Adrenal gland (tissue), 12 donors: Measurements from ENCODE around the gene BRD1. TPM values are rescaled to one million over a fixed set of nuclear protein-coding genes. Genes with fewer than 3 reads are reported as not detected.
"Not testable (repeated sequence)": the region's sequence is repeated elsewhere in the genome, so short reads cannot be mapped to it uniquely, and the experiment has no call there.

Experiments used
- DNase-seq, 7 donors: peaks; one replicate each; pipeline ENCODE4 v3.0.0-alpha.2; 2019 to 2020
- H3K27ac ChIP-seq, 5 donors: fragments of 200-600 bp; sonication (generic) in 4 of 5; 1 replicate in 3 of 5; 2 replicates in 2 of 5; pipeline versions ENCODE4 v1.5.1 to v1.8.0; 2016 to 2020; ENCODE audit warnings: mild to moderate bottlenecking in 1 of 5
- H3K27me3 ChIP-seq: fragments of 200-600 bp; 2 replicates; pipeline ENCODE4 v1.8.0; 2021
- H3K36me3 ChIP-seq, 2 donors: fragments of 200-600 bp; replicated peaks in 1 of 2; 1 replicate in 1 of 2; 2 replicates in 1 of 2; pipeline versions ENCODE4 v1.5.1 to v1.8.0; 2018 to 2022
- H3K4me1 ChIP-seq, 2 donors: fragments of 200-600 bp; replicated peaks in 1 of 2; 1 replicate in 1 of 2; 2 replicates in 1 of 2; pipeline versions ENCODE4 v1.5.1 to v1.8.0; 2018 to 2021
- H3K4me3 ChIP-seq, 4 donors: fragments of 200-600 bp; sonication (generic) in 3 of 4; one replicate each; pipeline ENCODE4 v1.5.1; 2016 to 2018
- H3K9me3 ChIP-seq, 3 donors: fragments of 200-600 bp; sonication (generic) in 1 of 3; replicated peaks in 1 of 3; 1 replicate in 2 of 3; 2 replicates in 1 of 3; pipeline versions ENCODE4 v1.5.1 to v1.8.0; 2016 to 2021
- POLR2A ChIP-seq, 2 donors: fragments of 450-650 bp; IDR thresholded peaks; one replicate each; pipeline ENCODE4 v1.6.1; 2017; ENCODE audit warnings: antibody characterized with exemption in 2 of 2, mild to moderate bottlenecking in 2 of 2, moderate library complexity in 1 of 2
- WGBS, 4 donors: extraction: QIAGEN DNeasy Blood & Tissue Kit in 2 of 4; methylation state at CpG; one replicate each; pipeline versions ENCODE4 v1.1.5 to v1.1.7; 2013 to 2017; 5-methylcytosine and 5-hydroxymethylcytosine counted together
- intact Hi-C, 2 donors: fragments of 100-400 bp; cut with DNase I; formaldehyde crosslinking; loops; one replicate each; pipeline versions ENCODE4 v1.14.1 to v1.15.0; 2022 to 2023
- polyA plus RNA-seq, 3 donors: library from polyadenylated mRNA; stranded (reverse); fragments of 200-250 nt in 2 of 3; fragments of 350-450 nt in 1 of 3; fragmentation: Illumina TruSeq in 1 of 3; extraction: RNeasy Lipid Tissue Mini Kit (QIAGEN cat#74804) in 1 of 3; gene quantifications; one replicate each; pipeline ENCODE4 v1.2.3, GENCODE V29; 2013 to 2014
- total RNA-seq, 9 donors: library from RNA; depleted of rRNA in 4 of 9; stranded (reverse); fragments of >200 nt in 4 of 9; fragments of 120-200 nt in 1 of 9; fragmentation: NEBNext Ultra II Directional in 1 of 9; extraction: Animal tissue kit (Norgen Biotek cat#: 25700) in 1 of 9; gene quantifications; one replicate each; pipeline versions ENCODE4 v1.1.0 to v1.2.4, GENCODE V29; 2013 to 2023
- TF ChIP-seq, protein P1 (sequence below), 6 experiments: fragments of 450-650 bp in 4 of 6; fragments of 200-600 bp in 2 of 6; sonication (generic) in 1 of 6; IDR thresholded peaks; 1 replicate in 5 of 6; 2 replicates in 1 of 6; pipeline versions ENCODE4 v1.5.1 to v1.8.0; 2016 to 2021; ENCODE audit warnings: antibody characterized with exemption in 6 of 6, mild to moderate bottlenecking in 2 of 6, moderate library complexity in 1 of 6
- donor health status: healthy with polysubstance abuse.
- donor health status: Bipolar disorder and iron deficiency.
- donor health status: DM: yes; HTN: yes; CAD: no.
- donor health status: DM: no; HTN: no; CAD: no.
- donor health status: DM: no; HTN: no; CAD: no.
- donor health status: DM: yes; HTN: yes; CAD: no.

BRD1 gene
- total and polyA plus RNA-seq, 12 donors: 9.4 to 62.4 (median 26.6) TPM

DNA sequence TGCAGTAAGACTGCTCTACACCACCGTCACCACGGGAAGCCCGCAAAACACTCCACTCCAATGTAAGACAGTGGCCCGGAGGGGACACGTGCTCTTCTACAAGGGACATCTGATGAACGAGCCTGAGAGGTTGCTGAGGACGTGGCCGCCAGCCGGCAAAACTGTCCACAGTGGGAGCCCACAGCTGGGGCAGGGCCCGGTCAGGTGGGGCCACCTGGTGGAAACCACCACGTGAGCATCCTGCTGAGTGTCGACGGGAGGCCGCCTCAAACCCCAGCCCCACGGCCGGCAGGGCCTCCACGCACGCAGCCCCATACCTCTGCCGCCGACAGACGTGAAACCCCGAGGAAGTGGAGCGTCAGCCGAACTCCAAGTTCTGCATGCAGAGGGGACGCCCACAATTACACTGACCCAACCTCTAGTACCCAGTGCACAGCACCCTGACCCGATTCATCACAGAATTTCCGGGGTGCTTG, 42.6 kb downstream of the BRD1 start:
- H3K4me1 ChIP-seq: peaks cover 16 to 41% of the 10 kb centered on the region in 2 donors

DNA sequence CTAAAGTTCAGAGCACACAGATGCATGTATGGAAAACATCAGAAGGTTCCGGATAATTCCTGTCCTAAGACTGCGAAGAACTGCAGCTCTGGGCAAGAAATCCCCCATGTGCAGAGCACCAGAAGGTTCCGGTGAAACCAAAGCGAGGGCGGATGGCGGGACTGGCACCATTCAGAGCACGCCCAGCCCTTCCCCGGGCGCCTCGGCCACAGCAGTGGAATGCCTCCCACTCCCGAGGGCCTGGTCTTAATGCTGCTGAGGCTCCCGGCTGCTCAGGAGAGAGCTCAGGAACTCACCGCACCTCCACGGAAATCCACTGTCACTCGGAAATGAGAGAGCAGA, 43.1 kb downstream of the BRD1 start:
- Histone ChIP-seq H3K4me3 (no peak overlapping the region), H3K27me3 (no peaks in the 10 kb centered on the region), H3K36me3 (peaks cover 0 to 37% of the 10 kb centered on the region in 2 donors), H3K4me1 (peaks cover 13 to 41% of the 10 kb centered on the region in 2 donors), H3K27ac (no peak overlapping the region), H3K9me3 (no peaks in the 10 kb centered on the region)
- no peak for DNase-seq
- TF ChIP-seq POLR2A (IDR thresholded peaks at IDR 0.05): no peak
- TF ChIP-seq, protein P1, sequence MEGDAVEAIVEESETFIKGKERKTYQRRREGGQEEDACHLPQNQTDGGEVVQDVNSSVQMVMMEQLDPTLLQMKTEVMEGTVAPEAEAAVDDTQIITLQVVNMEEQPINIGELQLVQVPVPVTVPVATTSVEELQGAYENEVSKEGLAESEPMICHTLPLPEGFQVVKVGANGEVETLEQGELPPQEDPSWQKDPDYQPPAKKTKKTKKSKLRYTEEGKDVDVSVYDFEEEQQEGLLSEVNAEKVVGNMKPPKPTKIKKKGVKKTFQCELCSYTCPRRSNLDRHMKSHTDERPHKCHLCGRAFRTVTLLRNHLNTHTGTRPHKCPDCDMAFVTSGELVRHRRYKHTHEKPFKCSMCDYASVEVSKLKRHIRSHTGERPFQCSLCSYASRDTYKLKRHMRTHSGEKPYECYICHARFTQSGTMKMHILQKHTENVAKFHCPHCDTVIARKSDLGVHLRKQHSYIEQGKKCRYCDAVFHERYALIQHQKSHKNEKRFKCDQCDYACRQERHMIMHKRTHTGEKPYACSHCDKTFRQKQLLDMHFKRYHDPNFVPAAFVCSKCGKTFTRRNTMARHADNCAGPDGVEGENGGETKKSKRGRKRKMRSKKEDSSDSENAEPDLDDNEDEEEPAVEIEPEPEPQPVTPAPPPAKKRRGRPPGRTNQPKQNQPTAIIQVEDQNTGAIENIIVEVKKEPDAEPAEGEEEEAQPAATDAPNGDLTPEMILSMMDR (IDR thresholded peaks at IDR 0.05): no peak
- intact Hi-C loops: loop anchor here (10.0 kb wide), 1 partner anchor 130 kb away; the partner anchor contains the start of genes ALG12 (in 2 of the 2) and CRELD2 (in 2 of the 2)
- 88 to 95% (median 92%) methylated on average over 10 to 15 of the region's 15 CpGs for WGBS, 4 donors

More for the DNA sequence above, 42.6 kb downstream of the BRD1 start:
- Histone ChIP-seq H3K9me3 (no peaks in the 10 kb centered on the region), H3K4me3 (no peak overlapping the region), H3K27ac (peak overlapping the region in 1 of 5 donors; percentile 18), H3K27me3 (no peaks in the 10 kb centered on the region), H3K36me3 (peaks cover 0 to 37% of the 10 kb centered on the region in 2 donors)
- WGBS, 4 donors: 91 to 93% (median 92%) methylated on average over 6 to 27 of the region's 27 CpGs
- TF ChIP-seq POLR2A (IDR thresholded peaks at IDR 0.05): no peak
- TF ChIP-seq, protein P1 (IDR thresholded peaks at IDR 0.05): no peak
- DNase-seq: no peak
- intact Hi-C loops: loop anchor here (10.0 kb wide), 1 partner anchor 130 kb away; the partner anchor contains the start of genes ALG12 (in 2 of the 2) and CRELD2 (in 2 of the 2)

DNA sequence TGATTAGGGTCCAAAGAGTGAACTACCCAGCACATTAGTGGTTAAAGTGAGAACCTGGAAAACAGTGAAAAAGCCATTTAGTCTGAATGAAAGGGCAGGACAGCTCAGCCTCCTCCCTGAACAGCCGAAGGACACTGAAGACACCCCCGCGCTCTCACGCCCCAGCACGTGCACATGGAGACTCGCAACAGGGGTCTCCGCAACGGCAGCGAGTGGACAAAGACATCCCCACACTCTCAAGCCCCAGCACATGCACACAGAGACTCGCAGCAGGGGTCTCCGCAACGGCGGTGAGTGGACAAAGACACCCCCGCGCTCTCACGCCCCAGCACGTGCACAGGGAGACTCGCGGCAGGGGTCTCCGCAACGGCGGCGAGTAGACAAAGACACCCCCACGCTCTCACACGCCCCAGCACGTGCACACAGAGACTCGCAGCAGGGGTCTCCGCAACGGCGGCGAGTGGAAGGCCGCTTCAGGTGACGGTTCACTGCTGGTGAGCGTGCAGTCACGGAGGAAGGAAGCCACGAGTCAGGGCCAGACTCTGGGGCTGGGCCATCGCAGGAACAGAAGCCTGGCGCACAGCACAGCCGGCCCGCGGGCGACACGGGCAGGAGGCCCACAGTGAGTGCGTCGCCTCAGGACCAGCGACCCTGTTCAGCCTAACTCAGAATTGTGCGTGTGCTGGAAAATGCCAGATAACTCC, 43.6 kb downstream of the BRD1 start:
- Histone ChIP-seq H3K27me3 (no peaks in the 10 kb centered on the region), H3K27ac (no peak overlapping the region), H3K4me1 (peaks cover 10 to 41% of the 10 kb centered on the region in 2 donors), H3K4me3 (no peak overlapping the region), H3K9me3 (no peaks in the 10 kb centered on the region), H3K36me3 (peaks cover 0 to 37% of the 10 kb centered on the region in 2 donors)
- no peak for DNase-seq
- 90 to 93% (median 91%) methylated on average over 46 to 47 of the region's 47 CpGs for WGBS, 4 donors
- TF ChIP-seq, protein P1 (IDR thresholded peaks at IDR 0.05): no peak
- no peak for TF ChIP-seq POLR2A (IDR thresholded peaks at IDR 0.05)
- intact Hi-C loops: loop anchor here (10.0 kb wide), 1 partner anchor 131 kb away; the partner anchor contains the start of genes ALG12 (in 2 of the 2) and CRELD2 (in 2 of the 2)

DNA sequence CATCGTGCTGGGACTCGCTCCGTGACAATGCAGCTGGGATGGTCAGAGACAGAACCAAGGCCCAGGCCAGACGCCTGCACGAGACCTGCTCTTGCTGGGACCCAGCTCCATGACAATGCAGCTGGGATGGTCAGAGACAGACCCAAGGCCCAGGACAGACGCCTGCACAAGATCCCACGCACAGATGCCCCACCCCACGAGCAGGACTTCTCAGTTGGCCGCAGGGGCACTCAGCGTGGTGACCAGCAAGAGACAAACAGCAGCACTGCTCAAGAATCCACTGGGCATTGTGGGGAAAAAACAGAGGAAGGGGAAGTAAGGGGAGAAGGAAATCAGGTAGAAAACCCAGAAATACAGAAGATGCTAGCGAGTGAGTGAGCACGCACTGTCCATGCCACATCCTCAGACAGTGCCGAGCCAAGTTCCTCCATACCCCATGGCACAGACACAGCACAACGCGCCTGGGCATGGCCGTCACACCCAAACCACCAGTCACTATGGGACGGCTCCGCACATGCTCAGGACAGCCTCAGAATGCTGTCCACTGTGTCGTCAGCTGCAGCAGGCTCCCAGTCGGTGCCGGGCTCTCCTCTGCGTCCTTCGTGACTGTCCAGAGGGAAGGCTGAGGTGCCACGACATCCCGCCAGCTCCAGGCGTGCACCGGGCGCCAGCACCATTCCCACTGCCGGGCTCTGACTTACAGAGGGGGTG, 44.5 kb downstream of the BRD1 start:
- no peak for DNase-seq
- no peak overlapping the region for H3K27ac ChIP-seq
- WGBS, 4 donors: 94 to 96% (median 94%) methylated on average over 12 to 26 of the region's 29 CpGs
- peaks cover 0 to 37% of the 10 kb centered on the region in 2 donors for H3K36me3 ChIP-seq
- no peak overlapping the region for H3K4me3 ChIP-seq
- H3K4me1 ChIP-seq: peaks cover 4 to 34% of the 10 kb centered on the region in 2 donors
- no peaks in the 10 kb centered on the region for H3K27me3 ChIP-seq
- no peaks in the 10 kb centered on the region for H3K9me3 ChIP-seq
- TF ChIP-seq, protein P1 (IDR thresholded peaks at IDR 0.05): no peak
- no peak for TF ChIP-seq POLR2A (IDR thresholded peaks at IDR 0.05)
- intact Hi-C loops: loop anchor here (10.0 kb wide), 1 partner anchor 132 kb away; the partner anchor contains the start of genes ALG12 (in 2 of the 2) and CRELD2 (in 2 of the 2)

DNA sequence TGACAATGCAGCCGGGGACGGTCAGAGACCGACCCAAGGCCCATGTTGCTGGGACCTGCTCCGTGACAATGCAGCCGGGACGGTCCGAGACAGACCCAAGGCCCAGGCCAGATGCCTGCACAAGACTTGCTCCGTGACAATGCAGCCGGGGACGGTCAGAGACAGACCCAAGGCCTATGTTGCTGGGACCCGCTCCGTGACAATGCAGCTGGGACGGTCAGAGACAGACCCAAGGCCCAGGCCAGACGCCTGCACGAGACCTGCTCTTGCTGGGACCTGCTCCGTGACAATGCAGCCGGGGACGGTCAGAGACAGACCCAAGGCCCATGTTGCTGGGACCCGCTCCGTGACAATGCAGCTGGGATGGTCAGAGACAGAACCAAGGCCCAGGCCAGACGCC, 45.8 kb downstream of the BRD1 start:
- WGBS, 4 donors: 95 to 98% (median 97%) methylated on average over 9 to 21 of the region's 21 CpGs

More for the DNA sequence above, 45.8 kb downstream of the BRD1 start:
- H3K27me3 ChIP-seq, DNase-seq, H3K27ac ChIP-seq, H3K4me3 ChIP-seq, H3K9me3 ChIP-seq: not testable (repeated sequence)
- Histone ChIP-seq H3K36me3 (peaks cover 0 to 39% of the 10 kb centered on the region in 2 donors), H3K4me1 (peaks cover 4 to 31% of the 10 kb centered on the region in 2 donors)
- intact Hi-C loops: loop anchor here (10.0 kb wide), 1 partner anchor 133 kb away; the partner anchor contains the start of genes ALG12 (in 2 of the 2) and CRELD2 (in 2 of the 2)
